ENCODE results near the gene ABCC3. TPM values are rescaled to one million over a fixed set of nuclear protein-coding genes. Genes with fewer than 3 reads are reported as not detected.
A peak's percentile ranks its signal among the peaks of the same experiment; 100 is the strongest.

Gene ABCC3
- total and polyA plus RNA-seq, 9 of the 15 experiments (the other 6 are each of a cell fraction or from before 2014, with no cell fraction given) = 0.03 to 1.6 (median 0.42) TPM; not detected in 5

GRCh38 chr17:50586421-50587247 lies 48.0 kb upstream of the ABCC3 start:
- Histone ChIP-seq H4K20me1 (replicated peaks; ENCODE audit: control insufficient read depth, insufficient read depth, low read length) (peaks cover 4% of the 10 kb centered on the region), H3K79me2 (ENCODE audit: control insufficient read depth, insufficient read depth, low read length) (no peaks in the 10 kb centered on the region), H3K9ac (ENCODE audit: insufficient read depth in 1 of 2, low read depth in 2 of 2, low read length in 2 of 2) (peak overlapping the region in 1 of 2 experiments; percentile 35; a peak in 2 of 4 replicates), H3K4me1 (replicated peaks in 1 of 2; ENCODE audit: control insufficient read depth in 2 of 2, insufficient read depth in 2 of 2, low read length in 2 of 2) (peaks cover 0 to 8% of the 10 kb centered on the region in 2 experiments; a peak in 2 of 5 replicates), H3K9me3 (replicated peaks; ENCODE audit: control insufficient read depth, insufficient read depth, low read depth, low read length) (no peaks in the 10 kb centered on the region), H2AFZ (ENCODE audit: low read depth, low read length) (no peak overlapping the region), H3K36me3 (ENCODE audit: control insufficient read depth, insufficient read depth, low read length) (no peaks in the 10 kb centered on the region), H3K4me2 (ENCODE audit: insufficient read depth, low read length) (no peak overlapping the region), H3K9me1 (ENCODE audit: control insufficient read depth, insufficient read depth, low read length) (no peaks in the 10 kb centered on the region), H3K27me3 (ENCODE audit: control insufficient read depth in 2 of 2, insufficient read depth in 2 of 2, low read length in 2 of 2) (peaks cover 34 to 87% of the 10 kb centered on the region in 2 experiments; a peak in 4 of 5 replicates), H3K27ac (ENCODE audit: extremely low read depth, low read depth, low read length) (no peak overlapping the region), H3K4me3 (no peak overlapping the region)
- no TSS peak for BruUV-seq (replicated peaks)
- in situ Hi-C loops (cut with MboI) (no loop called here), intact Hi-C loops (cut with micrococcal nuclease) (no loop called here)
- 1% methylated on average over 9 of the region's 9 CpGs for WGBS (ENCODE audit: insufficient coverage, low coverage, missing lambda C conversion rate)
- ChIA-PET CTCF (ENCODE audit: low intra/inter-chr PET ratio) (no interaction called here), POLR2A (interaction anchor here (0.9 to 1.2 kb wide), 2 partner anchors 10 to 18 kb away, joined by 3 to 4 read pairs; no protein-coding TSS in a partner anchor)
- ATAC-seq = no peak
- DNase-seq (ENCODE audit: extremely low read depth in 1 of 4, low spot score in 3 of 4) = no peak
- no peak for FAIRE-seq
- no peak for TF ChIP-seq DPF2 (IDR thresholded peaks at IDR 0.05)
- TF ChIP-seq POLR2B (IDR thresholded peaks at IDR 0.05; ENCODE audit: low read depth, partially characterized antibody) = no peak

DNA sequence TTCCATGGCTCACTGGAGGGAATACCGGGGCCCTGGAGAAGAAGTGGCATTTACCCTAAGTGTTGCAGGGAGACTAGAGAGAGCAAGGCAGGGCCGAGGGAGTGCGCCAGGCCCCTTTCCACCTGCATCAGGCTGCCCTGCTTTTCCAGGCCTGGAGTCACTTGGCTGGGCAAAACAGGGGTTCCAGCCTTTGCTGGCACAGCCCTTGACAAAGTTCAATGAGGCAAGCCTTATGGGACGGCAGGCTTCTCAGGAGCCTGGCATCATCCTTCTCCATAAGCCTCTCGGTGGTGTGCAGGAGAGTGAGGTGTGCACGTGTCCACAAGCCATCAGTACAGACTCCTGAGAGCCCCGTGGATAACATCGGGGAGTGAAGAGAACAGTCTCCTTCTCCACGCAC lies 47.1 kb upstream of the ABCC3 start:
- Histone ChIP-seq H3K4me3 (no peak overlapping the region), H4K20me1 (replicated peaks; ENCODE audit: control insufficient read depth, insufficient read depth, low read length) (peaks cover 4% of the 10 kb centered on the region), H3K4me2 (ENCODE audit: insufficient read depth, low read length) (no peak overlapping the region), H3K36me3 (ENCODE audit: control insufficient read depth, insufficient read depth, low read length) (no peaks in the 10 kb centered on the region), H3K27me3 (ENCODE audit: control insufficient read depth in 2 of 2, insufficient read depth in 2 of 2, low read length in 2 of 2) (peaks cover 41 to 87% of the 10 kb centered on the region in 2 experiments; a peak in 4 of 5 replicates), H3K79me2 (ENCODE audit: control insufficient read depth, insufficient read depth, low read length) (no peaks in the 10 kb centered on the region), H3K9ac (ENCODE audit: insufficient read depth in 1 of 2, low read depth in 2 of 2, low read length in 2 of 2) (no peak overlapping the region), H3K4me1 (replicated peaks in 1 of 2; ENCODE audit: control insufficient read depth in 2 of 2, insufficient read depth in 2 of 2, low read length in 2 of 2) (peaks cover 0 to 8% of the 10 kb centered on the region in 2 experiments; a peak in 2 of 5 replicates), H2AFZ (ENCODE audit: low read depth, low read length) (no peak overlapping the region), H3K9me3 (replicated peaks; ENCODE audit: control insufficient read depth, insufficient read depth, low read depth, low read length) (no peaks in the 10 kb centered on the region), H3K9me1 (ENCODE audit: control insufficient read depth, insufficient read depth, low read length) (no peaks in the 10 kb centered on the region), H3K27ac (ENCODE audit: extremely low read depth, low read depth, low read length) (no peak overlapping the region)
- ChIA-PET CTCF (ENCODE audit: low intra/inter-chr PET ratio) (no interaction called here), POLR2A (interaction anchor here (1.2 kb wide), 1 partner anchor 11 kb away, joined by 4 read pairs; no protein-coding TSS in a partner anchor)
- no peak for DNase-seq (ENCODE audit: extremely low read depth in 1 of 4, low spot score in 3 of 4)
- in situ Hi-C loops (cut with MboI) = no loop called here
- intact Hi-C loops (cut with micrococcal nuclease) = no loop called here
- no peak for ATAC-seq
- no peak for FAIRE-seq
- BruUV-seq (replicated peaks) = no TSS peak
- 5% methylated on average over 9 of the region's 9 CpGs for WGBS (ENCODE audit: insufficient coverage, low coverage, missing lambda C conversion rate)
- TF ChIP-seq ZBTB11 (CRISPR knock-in tag; IDR thresholded peaks at IDR 0.05) (no peak), GMEB1 (CRISPR knock-in tag; IDR thresholded peaks at IDR 0.05) (no peak), ZNF146 (CRISPR knock-in tag; IDR thresholded peaks at IDR 0.05; ENCODE audit: unreplicated experiment) (no peak), ZNF280B (CRISPR knock-in tag; IDR thresholded peaks at IDR 0.05) (no peak), KLF10 (CRISPR knock-in tag; IDR thresholded peaks at IDR 0.05) (no peak)
